ENCODE data around the gene UCHL1. TPM values are rescaled to one million over a fixed set of nuclear protein-coding genes. Genes with fewer than 3 reads are reported as not detected.
A peak's percentile ranks its signal among the peaks of the same experiment; 100 is the strongest.

The UCHL1 gene
- polyA plus RNA-seq, 2 of the 4 experiments (the other 2 are of a cell fraction) = 953 to 1,819 TPM

DNA sequence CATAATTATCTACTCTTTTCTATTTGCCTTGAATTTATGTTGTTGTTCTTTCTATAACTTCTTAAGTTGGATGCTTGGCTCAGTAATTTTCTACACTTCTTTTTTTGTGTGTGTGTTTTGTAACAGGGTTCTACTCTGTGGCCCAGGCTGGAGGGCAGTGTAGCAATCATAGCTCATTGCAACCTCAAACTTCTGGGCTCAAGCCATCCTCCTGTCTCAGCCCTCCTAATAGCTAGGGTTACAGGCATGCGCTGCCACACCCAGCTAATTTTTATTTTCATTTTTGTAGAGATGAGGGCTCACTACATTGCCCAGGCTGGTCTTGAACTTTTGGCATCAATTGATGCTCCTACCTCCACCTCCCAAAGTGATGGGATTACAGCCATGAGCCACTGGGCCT is 20.7 kb upstream of the UCHL1 start (continued):
- TF ChIP-seq, protein P1, sequence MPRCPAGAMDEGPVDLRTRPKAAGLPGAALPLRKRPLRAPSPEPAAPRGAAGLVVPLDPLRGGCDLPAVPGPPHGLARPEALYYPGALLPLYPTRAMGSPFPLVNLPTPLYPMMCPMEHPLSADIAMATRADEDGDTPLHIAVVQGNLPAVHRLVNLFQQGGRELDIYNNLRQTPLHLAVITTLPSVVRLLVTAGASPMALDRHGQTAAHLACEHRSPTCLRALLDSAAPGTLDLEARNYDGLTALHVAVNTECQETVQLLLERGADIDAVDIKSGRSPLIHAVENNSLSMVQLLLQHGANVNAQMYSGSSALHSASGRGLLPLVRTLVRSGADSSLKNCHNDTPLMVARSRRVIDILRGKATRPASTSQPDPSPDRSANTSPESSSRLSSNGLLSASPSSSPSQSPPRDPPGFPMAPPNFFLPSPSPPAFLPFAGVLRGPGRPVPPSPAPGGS (IDR thresholded peaks at IDR 0.05) = no peak

- Histone ChIP-seq H3K9me3 (no peaks in the 10 kb centered on the region), H3K4me2 (no peak overlapping the region), H3K27ac (0 out of 6 replicates have a peak overlapping the region, but pooled peaks of 1 of the 2 experiments have one; percentile 47), H3K4me1 (no peaks in the 10 kb centered on the region), H3K4me3 (no peak overlapping the region)
- ATAC-seq (no peak), DNase-seq (ENCODE audit: low read depth in 1 of 2, low spot score in 1 of 2) (no peak), FAIRE-seq (no peak)
- CTCF ChIA-PET = interaction anchor here (0.6 kb wide), 1 partner anchor 723 kb away, joined by 4 read pairs; no protein-coding TSS in a partner anchor
- TF ChIP-seq MAFK (IDR thresholded peaks at IDR 0.05; ENCODE audit: partially characterized antibody) = peak; percentile 94
- TF ChIP-seq RARB (CRISPR knock-in tag; IDR thresholded peaks at IDR 0.05) = no peak
- TF ChIP-seq JUN (IDR thresholded peaks at IDR 0.05) = no peak
- TF ChIP-seq RNF2 (IDR thresholded peaks at IDR 0.05; ENCODE audit: borderline replicate concordance, low read depth) = no peak
- TF ChIP-seq RAD21 (conservative IDR thresholded peaks at IDR 0.05 in 1 of 2, IDR thresholded peaks at IDR 0.05 in 1 of 2) = no peak
- peak; percentile 84 for TF ChIP-seq NFE2L2 (conservative IDR thresholded peaks at IDR 0.05; ENCODE audit: low read length)
- no peak for TF ChIP-seq CHD4 (IDR thresholded peaks at IDR 0.05; ENCODE audit: borderline replicate concordance)
- TF ChIP-seq CTCF (IDR thresholded peaks at IDR 0.05) = no peak
- TF ChIP-seq TP53 (CRISPR knock-in tag; IDR thresholded peaks at IDR 0.05) = no peak
- TF ChIP-seq ESRRA (IDR thresholded peaks at IDR 0.05; ENCODE audit: borderline replicate concordance, low read length) = no peak
- TF ChIP-seq ZSCAN20 (CRISPR knock-in tag; IDR thresholded peaks at IDR 0.05) = no peak
- TF ChIP-seq, protein P1 (IDR thresholded peaks at IDR 0.05) = no peak
- no peak for TF ChIP-seq KDM5A (IDR thresholded peaks at IDR 0.05)
- TF ChIP-seq PBX3 (IDR thresholded peaks at IDR 0.05) = no peak
- no peak for TF ChIP-seq PHF8 (IDR thresholded peaks at IDR 0.05; ENCODE audit: borderline replicate concordance, low read depth)
- no peak for TF ChIP-seq NR3C1 (IDR thresholded peaks at IDR 0.05)
- TF ChIP-seq FOSB (CRISPR knock-in tag; IDR thresholded peaks at IDR 0.05) = no peak
- TF ChIP-seq HOXB13 (CRISPR knock-in tag; IDR thresholded peaks at IDR 0.05; ENCODE audit: low read depth) = no peak
- WGBS (ENCODE audit: missing lambda C conversion rate) = 0% methylated on average over 1 of the region's 1 CpG
- POLR2A ChIA-PET = no interaction called here
Observed at GRCh38 chr4:41236508-41236907, 20.2 kb upstream of the UCHL1 start.

- Histone ChIP-seq H3K4me3 (no peak overlapping the region), H3K4me1 (no peaks in the 10 kb centered on the region), H3K27ac (no peak overlapping the region), H3K4me2 (no peak overlapping the region), H3K9me3 (no peaks in the 10 kb centered on the region)
- 56% methylated on average over 1 of the region's 1 CpG for WGBS (ENCODE audit: missing lambda C conversion rate)
- ChIA-PET POLR2A (no interaction called here), CTCF (no interaction called here)
- TF ChIP-seq PBX3 (IDR thresholded peaks at IDR 0.05) = no peak
- no peak for TF ChIP-seq FOXS1 (CRISPR knock-in tag; IDR thresholded peaks at IDR 0.05)
- no peak for TF ChIP-seq HOXB13 (CRISPR knock-in tag; IDR thresholded peaks at IDR 0.05; ENCODE audit: low read depth)
- no peak for TF ChIP-seq EHMT2 (IDR thresholded peaks at IDR 0.05; ENCODE audit: low read depth)
- TF ChIP-seq CTCF (IDR thresholded peaks at IDR 0.05) = no peak
- FAIRE-seq = no peak
- no peak for ATAC-seq
- DNase-seq (ENCODE audit: low read depth in 1 of 2, low spot score in 1 of 2) = no peak
Observed at GRCh38 chr4:41241919-41242318, 14.8 kb upstream of the UCHL1 start.
